Endothelial cell of umbilical vein (primary cell): Measurements from ENCODE around the gene CD300H. TPM values are rescaled to one million over a fixed set of nuclear protein-coding genes. Genes with fewer than 3 reads are reported as not detected.

Experiments used
- BruUV-seq: library from RNA; stranded (reverse); fragments of 400-500 nt; replicated peaks from 2 replicates; lab custom pipeline; 2021; lab: Mats Ljungman, UMichigan
- CTCF ChIA-PET: fragments of 300-600, 350-600 bp; sonication (Branson Sonifier 250); formaldehyde crosslinking; loops from one replicate; lab custom pipeline; 2021; ENCODE audit warnings: antibody characterized with exemption, inconsistent platforms; lab: Charles Lee
- POLR2A ChIA-PET: fragments of 300-600, 350-600 bp; sonication (Branson Sonifier 250); formaldehyde crosslinking; loops from one replicate; lab custom pipeline; 2021; ENCODE audit warnings: antibody characterized with exemption, inconsistent platforms; lab: Charles Lee
- DNase-seq: peaks from one replicate; pipeline ENCODE4 v3.0.0-alpha.2; 2011; ENCODE audit warnings: low read depth, low spot score
- FAIRE-seq: peaks from 2 replicates; lab custom pipeline; 2011; peaks lifted over from hg19 to GRCh38; lab: Jason Lieb, UNC
- H2AFZ ChIP-seq: 2 replicates; pipeline ENCODE4 v1.6.0; 2012; ENCODE audit warnings: low read depth, low read length, control low read depth, inconsistent platforms
- H3K27ac ChIP-seq: 2 replicates; pipeline ENCODE4 v1.5.1; 2011; ENCODE audit warnings: low read depth, mild to moderate bottlenecking, control low read depth, low read length, moderate library complexity; ENCODE audit not compliant: insufficient read depth
- H3K27me3 ChIP-seq, 2 experiments: 2 replicates each; pipeline versions ENCODE4 v1.6.0 to v1.6.1; 2011; ENCODE audit warnings: low read length in 2 of 2, mixed read lengths in 1 of 2; ENCODE audit not compliant: control insufficient read depth in 2 of 2, insufficient read depth in 2 of 2
- H3K36me3 ChIP-seq, 2 experiments: 2 replicates in 1 of 2; 3 replicates in 1 of 2; pipeline ENCODE4 v1.5.1; 2011; ENCODE audit warnings: low read length in 2 of 2, mild to moderate bottlenecking in 1 of 2, moderate library complexity in 1 of 2; ENCODE audit not compliant: control insufficient read depth in 2 of 2, insufficient read depth in 2 of 2; ENCODE audit errors: extremely low read depth in 1 of 2
- H3K4me1 ChIP-seq: 3 replicates; pipeline ENCODE4 v1.5.1; 2011; ENCODE audit warnings: mild to moderate bottlenecking, low read length; ENCODE audit not compliant: control insufficient read depth, insufficient read depth; ENCODE audit errors: extremely low read depth
- H3K4me2 ChIP-seq: 2 replicates; pipeline ENCODE4 v1.6.1; 2011; ENCODE audit warnings: low read length, control low read depth, mixed read lengths; ENCODE audit not compliant: insufficient read depth
- H3K4me3 ChIP-seq, 3 experiments: fragments of 200-600 bp in 1 of 3; sonication (generic), shearing (Covaris generic) in 1 of 3; replicated peaks in 1 of 3; 2 replicates each; pipeline ENCODE4 v1.5.1; 2011 to 2016; ENCODE audit warnings: control low read depth in 3 of 3, low read length in 3 of 3, mild to moderate bottlenecking in 2 of 3, inconsistent platforms in 1 of 3, low read depth in 1 of 3, moderate library complexity in 1 of 3; ENCODE audit not compliant: insufficient read depth in 1 of 3
- H3K79me2 ChIP-seq: 2 replicates; pipeline ENCODE4 v1.6.0; 2012; ENCODE audit warnings: low read length, inconsistent platforms; ENCODE audit not compliant: control insufficient read depth, insufficient read depth
- H3K9ac ChIP-seq: replicated peaks from 2 replicates; pipeline ENCODE3; 2011; ENCODE audit warnings: low read length, control low read depth; ENCODE audit not compliant: insufficient read depth; ENCODE audit errors: extremely low read depth
- H3K9me1 ChIP-seq: replicated peaks from 3 replicates; pipeline ENCODE4 v1.6.0; 2011; ENCODE audit warnings: mild to moderate bottlenecking, low read length; ENCODE audit not compliant: control insufficient read depth, insufficient read depth; ENCODE audit errors: extremely low read depth
- H3K9me3 ChIP-seq: replicated peaks from 2 replicates; pipeline ENCODE4 v1.5.1; 2012; ENCODE audit warnings: low read length, inconsistent platforms; ENCODE audit not compliant: control insufficient read depth, insufficient read depth
- H4K20me1 ChIP-seq: replicated peaks from 2 replicates; pipeline ENCODE3; 2011; ENCODE audit warnings: mild to moderate bottlenecking, low read length; ENCODE audit not compliant: control insufficient read depth, insufficient read depth; ENCODE audit errors: extremely low read depth
- EZH2 ChIP-seq: IDR thresholded peaks from 2 replicates; pipeline ENCODE4 v1.6.1; 2012; ENCODE audit warnings: borderline replicate concordance, low read depth, mild to moderate bottlenecking, moderate library complexity, low read length, inconsistent platforms; ENCODE audit not compliant: severe bottlenecking
- FOS ChIP-seq: IDR thresholded peaks from 2 replicates; pipeline ENCODE4 v1.6.1; 2011; ENCODE audit warnings: mild to moderate bottlenecking, low read length, moderate library complexity, borderline replicate concordance; ENCODE audit not compliant: insufficient read depth
- GATA2 ChIP-seq: IDR thresholded peaks from 2 replicates; pipeline ENCODE4 v1.7.0; 2011; ENCODE audit warnings: low read depth, mild to moderate bottlenecking, moderate library complexity, mixed read lengths, low read length; ENCODE audit not compliant: insufficient read length, insufficient read depth
- JUN ChIP-seq: IDR thresholded peaks from 2 replicates; pipeline ENCODE4 v1.6.1; 2011; ENCODE audit warnings: borderline replicate concordance, low read depth; ENCODE audit not compliant: insufficient read length, insufficient read depth
- MAX ChIP-seq: IDR thresholded peaks from 2 replicates; pipeline ENCODE4 v1.6.1; 2011; ENCODE audit not compliant: insufficient read depth, insufficient read length
- MYC ChIP-seq: IDR thresholded peaks from one replicate; pipeline ENCODE4 v1.6.1; 2011; ENCODE audit warnings: mild to moderate bottlenecking, low read depth, low read length
- POLR2A ChIP-seq: IDR thresholded peaks from 2 replicates; pipeline ENCODE4 v1.6.1; 2012; ENCODE audit warnings: low read depth, mild to moderate bottlenecking, control low read depth, low read length
- POLR2AphosphoS5 ChIP-seq: IDR thresholded peaks from 2 replicates; pipeline ENCODE4 v1.6.1; 2012; ENCODE audit warnings: low read depth, mild to moderate bottlenecking, control low read depth, low read length, moderate library complexity; ENCODE audit not compliant: insufficient read depth
- dilution Hi-C: fragments of 300-500 bp; cut with MboI; formaldehyde crosslinking; loops from one replicate; pipeline ENCODE4 v1.15.0; 2019; ENCODE audit warnings: low sequenced_read_pairs; ENCODE audit not compliant: extremely low pct_ligation_motif_present
- intact Hi-C: fragments of 100-400 bp; cut with micrococcal nuclease; formaldehyde crosslinking; loops from one replicate; pipeline ENCODE4 v1.10.0; 2022
- polyA plus RNA-seq, 4 experiments: library from polyadenylated mRNA; depleted of rRNA in 3 of 4; stranded (reverse) in 3 of 4; unstranded in 1 of 4; fragments of >200 nt; gene quantifications; 2 replicates each; pipeline versions ENCODE4 v1.2.1 to v1.2.3, GENCODE V29; 2011 to 2012; ENCODE audit warnings: missing spikeins in 1 of 4
- total RNA-seq: library from RNA; stranded (reverse); gene quantifications from 2 replicates; pipeline ENCODE4 v1.2.3, GENCODE V29; 2021
- TF ChIP-seq, protein P1 (sequence below), 2 donors: IDR thresholded peaks; 1 replicate in 1 of 2; 2 replicates in 1 of 2; pipeline ENCODE4 v1.5.1; 2011; ENCODE audit warnings: low read length in 2 of 2, mild to moderate bottlenecking in 2 of 2, moderate library complexity in 2 of 2, control low read depth in 1 of 2, inconsistent platforms in 1 of 2, low read depth in 1 of 2; ENCODE audit not compliant: insufficient read depth in 1 of 2; ENCODE audit errors: extremely low read depth in 1 of 2

Gene CD300H
- total and polyA plus RNA-seq, 2 donors (not counting 3 experiments of a cell fraction or from before 2014, with no cell fraction given): not detected

- ChIA-PET POLR2A (no interaction called here), CTCF (interaction anchor here (0.5 kb wide), 1 partner anchor 201 kb away, joined by 4 read pairs; no protein-coding TSS in a partner anchor)
- no peak overlapping the region for H3K9ac ChIP-seq
- H3K9me3 ChIP-seq: no peaks in the 10 kb centered on the region
- H4K20me1 ChIP-seq: no peaks in the 10 kb centered on the region
- no peak for FAIRE-seq
- H3K9me1 ChIP-seq: no peaks in the 10 kb centered on the region
- intact Hi-C loops (no loop called here), dilution Hi-C loops (no loop called here)
- no peak for DNase-seq
- no peak overlapping the region for H3K27ac ChIP-seq
- no TSS peak for BruUV-seq
- no peaks in the 10 kb centered on the region for H3K79me2 ChIP-seq
- H3K4me3 ChIP-seq: no peak overlapping the region
- H2AFZ ChIP-seq: no peak overlapping the region
- no peaks in the 10 kb centered on the region for H3K4me1 ChIP-seq
- TF ChIP-seq MYC: no peak
- TF ChIP-seq POLR2A: no peak
- TF ChIP-seq FOS: no peak
- H3K36me3 ChIP-seq: no peaks in the 10 kb centered on the region
- H3K27me3 ChIP-seq: no peaks in the 10 kb centered on the region
- H3K4me2 ChIP-seq: no peak overlapping the region
These were observed 2.0 kb upstream of the CD300H start for GRCh38 chr17:74569020-74570003.

GRCh38 chr17:74568106-74568873 is 981 bp upstream of the CD300H start:
- H2AFZ ChIP-seq: no peak overlapping the region
- H3K9me1 ChIP-seq: no peaks in the 10 kb centered on the region
- POLR2A ChIA-PET: no interaction called here
- no TSS peak for BruUV-seq
- dilution Hi-C loops: no loop called here
- no peaks in the 10 kb centered on the region for H3K36me3 ChIP-seq
- H3K4me1 ChIP-seq: no peaks in the 10 kb centered on the region
- intact Hi-C loops: no loop called here
- TF ChIP-seq MYC (no peak), POLR2A (no peak), MAX (no peak), EZH2 (no peak), JUN (no peak), GATA2 (no peak), FOS (no peak), POLR2AphosphoS5 (no peak)
- TF ChIP-seq, protein P1, sequence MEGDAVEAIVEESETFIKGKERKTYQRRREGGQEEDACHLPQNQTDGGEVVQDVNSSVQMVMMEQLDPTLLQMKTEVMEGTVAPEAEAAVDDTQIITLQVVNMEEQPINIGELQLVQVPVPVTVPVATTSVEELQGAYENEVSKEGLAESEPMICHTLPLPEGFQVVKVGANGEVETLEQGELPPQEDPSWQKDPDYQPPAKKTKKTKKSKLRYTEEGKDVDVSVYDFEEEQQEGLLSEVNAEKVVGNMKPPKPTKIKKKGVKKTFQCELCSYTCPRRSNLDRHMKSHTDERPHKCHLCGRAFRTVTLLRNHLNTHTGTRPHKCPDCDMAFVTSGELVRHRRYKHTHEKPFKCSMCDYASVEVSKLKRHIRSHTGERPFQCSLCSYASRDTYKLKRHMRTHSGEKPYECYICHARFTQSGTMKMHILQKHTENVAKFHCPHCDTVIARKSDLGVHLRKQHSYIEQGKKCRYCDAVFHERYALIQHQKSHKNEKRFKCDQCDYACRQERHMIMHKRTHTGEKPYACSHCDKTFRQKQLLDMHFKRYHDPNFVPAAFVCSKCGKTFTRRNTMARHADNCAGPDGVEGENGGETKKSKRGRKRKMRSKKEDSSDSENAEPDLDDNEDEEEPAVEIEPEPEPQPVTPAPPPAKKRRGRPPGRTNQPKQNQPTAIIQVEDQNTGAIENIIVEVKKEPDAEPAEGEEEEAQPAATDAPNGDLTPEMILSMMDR (IDR thresholded peaks at IDR 0.05; ENCODE audit: extremely low read depth in 1 of 2, insufficient read depth in 1 of 2, low read depth in 1 of 2, low read length in 2 of 2): no peak
- H3K27me3 ChIP-seq: no peaks in the 10 kb centered on the region
- H3K4me3 ChIP-seq: no peak overlapping the region
- CTCF ChIA-PET: no interaction called here
- H3K79me2 ChIP-seq: no peaks in the 10 kb centered on the region
- FAIRE-seq (no peak), DNase-seq (no peak)
- H3K27ac ChIP-seq: no peak overlapping the region
- H3K9me3 ChIP-seq: no peaks in the 10 kb centered on the region
- no peak overlapping the region for H3K9ac ChIP-seq
- H3K4me2 ChIP-seq: no peak overlapping the region
- no peaks in the 10 kb centered on the region for H4K20me1 ChIP-seq
